CD4-positive, alpha-beta T cell treated with Interleukin-4 for 4 hours (primary cell): Measurements from ENCODE around the gene P3H2.
"Not testable (repeated sequence)": the region's sequence is repeated elsewhere in the genome, so short reads cannot be mapped to it uniquely, and the experiment has no call there.

Experiments
- DNase-seq: peaks from one replicate; pipeline ENCODE4 v3.0.0-alpha.2; 2020

The P3H2 gene

GRCh38 chr3:190084983-190085382 is 35.7 kb downstream of the P3H2 start:
- DNase-seq: no peak

DNA sequence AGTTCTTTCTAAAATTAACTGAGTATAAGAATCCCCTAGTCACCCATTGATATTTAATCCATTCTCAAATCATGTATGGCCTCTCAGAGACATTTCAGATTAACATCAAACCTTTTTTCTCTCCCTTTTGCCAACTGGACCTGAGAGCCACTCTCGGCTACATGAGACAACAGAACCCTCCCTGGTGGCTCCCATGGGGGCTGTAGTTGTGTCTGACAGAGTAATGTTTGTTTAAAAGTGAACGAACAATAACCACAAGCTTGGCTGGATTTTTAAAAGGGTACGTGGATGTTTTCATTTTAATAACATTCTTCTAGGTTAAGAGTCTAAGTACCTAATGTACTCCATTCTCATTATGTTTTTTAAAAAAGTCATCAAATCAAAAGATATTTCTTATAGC is 37.1 kb downstream of the P3H2 start:
- DNase-seq: no peak

- DNase-seq: no peak
These were observed 39.3 kb downstream of the P3H2 start for GRCh38 chr3:190081389-190081788.

DNA sequence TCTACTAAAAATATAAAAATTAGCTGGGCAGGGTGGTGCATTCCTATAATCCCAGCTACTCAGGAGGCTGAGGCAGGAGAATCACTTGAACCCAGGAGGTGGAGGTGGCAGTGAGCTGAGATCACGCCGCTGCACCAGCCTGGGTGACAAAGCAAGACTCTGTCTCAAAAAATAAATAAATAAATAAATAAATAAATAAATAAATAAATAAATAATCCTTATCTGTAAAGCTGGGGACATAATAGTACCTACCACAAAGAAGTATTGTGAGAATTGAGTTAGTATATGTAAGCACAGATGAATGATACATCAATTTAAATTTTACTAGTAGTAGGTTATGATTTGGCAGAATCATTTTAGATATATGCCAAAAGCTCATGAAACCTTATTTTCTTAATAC is 41.5 kb downstream of the P3H2 start:
- DNase-seq: not testable (repeated sequence)

DNA sequence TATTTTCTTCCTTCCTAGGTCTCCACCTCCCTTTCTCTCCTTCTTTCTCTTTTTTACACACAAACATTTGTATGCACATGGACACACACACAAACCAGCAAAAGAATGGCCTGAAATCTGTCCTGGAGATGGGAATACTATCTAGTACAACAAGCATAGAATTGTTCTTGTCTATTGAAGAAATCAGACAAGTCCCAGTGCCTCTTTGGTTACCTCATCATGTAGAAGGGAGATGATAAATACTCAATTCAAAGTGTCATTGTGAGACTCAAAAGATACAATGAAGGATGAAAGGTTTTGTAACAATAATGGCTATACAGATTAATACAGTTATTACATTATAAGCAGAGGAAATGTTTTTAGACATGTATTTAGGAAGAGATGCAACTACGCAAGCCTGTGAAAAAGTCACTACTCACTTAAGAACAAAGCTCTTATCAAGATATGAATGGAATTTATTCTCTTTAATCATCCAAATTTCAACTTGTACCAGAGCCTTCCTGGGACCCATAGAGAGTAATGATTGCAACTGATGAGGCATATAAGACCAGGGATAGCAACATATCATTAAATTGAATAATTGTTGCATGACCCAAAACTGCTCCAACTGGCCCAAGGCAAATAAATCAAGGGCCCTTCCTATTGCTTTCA is 43.2 kb downstream of the P3H2 start:
- DNase-seq: no peak

GRCh38 chr3:190076601-190077394 is 43.9 kb downstream of the P3H2 start:
- no peak for DNase-seq

DNA sequence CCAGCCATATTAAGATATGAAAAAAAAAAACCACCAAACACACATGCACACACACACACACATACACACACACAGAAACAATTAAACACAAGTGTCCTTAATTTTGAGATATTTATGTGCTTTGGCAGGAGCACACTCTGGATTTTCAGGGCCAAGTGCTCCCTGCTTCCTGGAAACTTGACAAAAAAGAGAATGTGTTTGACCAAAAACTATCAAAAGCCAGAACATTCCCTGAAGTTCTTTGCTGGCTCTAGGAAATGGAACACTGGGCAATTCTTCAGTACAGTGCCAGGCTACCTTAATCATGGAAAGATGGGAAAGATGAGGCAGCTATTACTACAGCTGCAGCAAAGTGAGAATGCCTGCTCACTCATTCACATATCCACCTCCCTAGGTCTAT is 44.6 kb downstream of the P3H2 start:
- no peak for DNase-seq

GRCh38 chr3:190074817-190075216 is 45.9 kb downstream of the P3H2 start:
- DNase-seq: no peak

DNA sequence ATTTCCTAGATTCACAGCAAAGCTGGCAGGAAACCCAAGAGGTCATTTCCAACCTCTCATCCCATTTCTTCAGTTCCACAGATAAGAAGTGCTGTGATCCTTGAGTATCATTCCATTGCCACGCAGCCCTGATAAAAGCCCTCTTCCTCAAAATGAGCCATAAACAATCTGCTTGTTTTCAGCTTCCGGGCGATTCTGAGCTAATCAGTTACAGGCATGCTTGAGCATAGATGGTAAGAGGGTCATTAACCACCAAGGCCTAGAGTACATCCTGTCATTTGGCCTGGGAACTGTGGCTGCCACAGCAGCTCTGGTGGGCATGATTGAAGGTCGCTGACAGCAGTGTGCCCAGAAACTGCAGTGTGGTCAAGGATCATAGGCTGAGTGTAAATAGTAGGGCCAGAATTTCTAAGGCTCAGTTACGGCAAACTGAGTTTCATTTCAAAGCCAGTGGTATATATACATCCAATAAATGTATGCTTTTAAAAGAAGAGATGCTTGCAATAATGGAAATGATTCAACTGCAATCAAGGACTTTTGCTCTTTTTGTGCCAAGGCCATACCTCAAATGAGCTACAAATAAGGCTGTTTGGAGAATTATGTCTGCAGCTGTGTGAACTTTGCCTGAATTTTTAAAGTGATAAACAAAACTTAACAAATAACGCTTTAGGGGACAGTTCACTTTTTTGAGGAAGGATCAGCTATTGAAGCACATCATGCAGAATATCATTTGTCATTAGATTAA is 47.3 kb downstream of the P3H2 start:
- no peak for DNase-seq

DNA sequence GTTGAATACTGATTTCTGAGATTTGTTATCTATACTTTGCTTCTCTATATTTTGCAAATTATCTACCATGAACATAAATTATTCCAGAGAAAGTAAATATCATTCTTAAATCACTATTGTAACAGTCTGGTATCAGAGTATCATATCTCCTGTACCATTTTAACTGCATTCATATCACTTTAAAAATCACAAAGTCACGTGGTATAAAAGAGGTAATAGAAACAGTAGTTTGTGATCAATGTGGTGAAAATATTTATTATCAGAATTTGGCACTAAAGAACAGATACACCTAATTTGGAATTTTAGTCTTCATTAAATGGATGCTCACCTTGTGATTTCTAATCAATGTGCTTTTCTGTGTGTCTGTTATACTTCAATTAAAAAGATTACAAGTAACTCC is 47.8 kb downstream of the P3H2 start:
- no peak for DNase-seq

- DNase-seq: not testable (repeated sequence)
These were observed 48.8 kb downstream of the P3H2 start for GRCh38 chr3:190071921-190072320.

DNA sequence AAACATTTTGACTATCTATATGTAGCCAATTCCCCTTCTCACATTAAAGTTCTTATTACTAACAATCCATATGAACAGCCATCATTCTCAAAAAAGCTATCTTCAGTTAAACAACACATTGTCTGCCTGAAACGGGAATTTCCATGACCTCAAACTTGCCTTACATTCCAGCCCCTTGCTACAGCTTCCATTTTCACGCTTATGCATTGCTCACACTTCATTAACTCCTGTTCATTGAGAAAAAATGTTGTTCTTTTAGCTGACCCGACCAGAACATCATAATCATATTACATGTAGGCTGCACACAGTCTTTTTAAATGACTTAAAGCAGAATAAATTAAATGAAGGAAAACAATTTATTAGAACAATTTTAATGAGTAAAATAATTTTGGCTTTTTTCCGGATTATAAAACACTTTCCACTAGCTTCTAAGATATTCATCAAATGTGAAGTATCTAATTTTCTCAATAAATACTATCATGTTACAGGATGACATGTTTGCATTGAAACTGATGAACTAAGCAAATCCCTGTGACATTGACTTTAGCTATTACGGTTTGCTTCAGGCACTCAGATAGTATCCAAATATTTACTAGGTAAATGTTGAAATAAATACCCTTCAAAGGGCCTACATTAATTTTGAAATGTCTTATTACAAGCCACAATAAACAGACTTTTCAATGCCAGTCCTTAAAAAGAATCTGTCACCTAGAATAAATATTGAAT is 49.9 kb downstream of the P3H2 start:
- DNase-seq: no peak

DNA sequence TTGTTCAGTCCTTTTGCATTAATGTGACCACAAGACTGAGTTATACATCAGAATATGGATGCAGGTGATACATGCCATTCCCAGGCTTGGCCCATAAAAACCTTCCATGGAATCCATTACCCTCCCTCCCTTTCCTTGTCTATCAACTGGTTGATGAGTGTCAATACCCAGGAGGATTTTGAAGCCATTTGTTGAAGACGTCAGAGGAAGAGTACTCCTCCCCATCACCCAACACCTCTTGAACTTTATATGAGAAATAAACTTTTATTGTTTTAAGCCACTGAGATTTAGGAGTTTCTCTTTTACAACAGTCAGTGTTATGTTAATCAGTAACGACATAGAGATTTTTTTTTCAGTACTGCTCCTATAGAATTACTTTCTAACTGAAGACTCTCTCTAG is 55.5 kb downstream of the P3H2 start:
- DNase-seq: no peak

GRCh38 chr3:190064659-190065058 is 56.0 kb downstream of the P3H2 start:
- no peak for DNase-seq

DNA sequence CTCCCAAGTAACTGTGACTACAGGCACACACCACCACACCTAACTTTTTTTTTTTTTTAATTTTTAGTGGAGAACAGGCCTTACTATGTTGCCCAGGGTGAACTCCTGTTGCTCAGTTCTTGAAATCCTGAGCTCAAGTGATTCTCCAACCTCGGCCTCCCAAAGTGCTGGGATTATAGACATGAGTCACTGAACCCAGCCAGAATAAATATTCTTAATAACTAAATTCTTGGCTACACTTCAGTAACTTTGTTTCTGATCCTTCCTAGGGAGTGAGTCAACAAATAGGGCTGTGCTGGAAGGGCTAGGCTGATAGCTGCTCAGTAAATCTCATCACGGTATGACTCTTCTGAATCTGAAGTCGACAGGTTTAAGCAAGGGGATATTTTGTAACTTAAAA is 56.6 kb downstream of the P3H2 start:
- no peak for DNase-seq

GRCh38 chr3:190063490-190063889 is 57.2 kb downstream of the P3H2 start:
- DNase-seq: no peak

DNA sequence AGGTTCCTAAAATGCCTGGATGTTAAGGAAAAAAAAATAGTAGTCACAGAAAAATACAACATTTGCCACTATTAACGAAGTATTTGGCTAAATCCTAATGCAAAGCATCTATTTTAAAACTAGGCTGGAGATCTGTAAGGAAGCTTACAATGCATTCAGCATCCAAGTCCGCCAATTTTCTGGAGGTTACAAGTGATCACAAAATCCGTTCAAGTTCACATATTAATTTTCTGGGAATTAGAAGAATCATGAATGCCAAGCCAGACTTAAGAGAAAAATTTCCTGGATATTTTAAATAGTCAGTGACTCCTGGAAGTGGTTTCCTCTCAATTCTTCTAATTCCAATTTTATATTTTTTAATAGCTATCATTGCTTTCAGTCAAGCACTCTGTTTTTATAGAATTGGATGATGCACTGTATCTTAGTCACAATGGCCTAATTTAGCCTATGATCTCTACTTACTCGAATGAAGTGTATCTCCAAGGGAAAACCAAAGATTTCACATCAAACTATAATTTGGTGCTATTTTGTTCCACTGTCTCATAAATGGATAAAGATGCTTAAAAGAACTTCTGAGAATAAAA is 60.4 kb downstream of the P3H2 start:
- no peak for DNase-seq

DNA sequence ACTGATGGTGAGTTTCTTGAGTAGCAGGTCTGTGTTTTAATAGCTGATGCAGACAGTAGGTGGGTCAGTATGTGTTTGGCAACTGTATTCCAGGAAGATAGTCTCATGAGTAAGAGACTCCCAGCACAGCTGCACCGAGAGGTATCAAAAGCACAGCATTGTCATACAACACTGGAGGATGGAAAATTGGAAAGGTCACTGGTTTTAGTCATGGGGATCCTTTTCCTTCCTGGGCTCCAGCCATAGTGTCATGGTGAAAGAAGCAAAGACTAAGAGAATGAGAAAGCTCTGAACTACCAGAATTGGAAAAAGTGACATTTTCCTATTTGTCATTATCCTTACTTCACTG is 61.5 kb downstream of the P3H2 start:
- no peak for DNase-seq

DNA sequence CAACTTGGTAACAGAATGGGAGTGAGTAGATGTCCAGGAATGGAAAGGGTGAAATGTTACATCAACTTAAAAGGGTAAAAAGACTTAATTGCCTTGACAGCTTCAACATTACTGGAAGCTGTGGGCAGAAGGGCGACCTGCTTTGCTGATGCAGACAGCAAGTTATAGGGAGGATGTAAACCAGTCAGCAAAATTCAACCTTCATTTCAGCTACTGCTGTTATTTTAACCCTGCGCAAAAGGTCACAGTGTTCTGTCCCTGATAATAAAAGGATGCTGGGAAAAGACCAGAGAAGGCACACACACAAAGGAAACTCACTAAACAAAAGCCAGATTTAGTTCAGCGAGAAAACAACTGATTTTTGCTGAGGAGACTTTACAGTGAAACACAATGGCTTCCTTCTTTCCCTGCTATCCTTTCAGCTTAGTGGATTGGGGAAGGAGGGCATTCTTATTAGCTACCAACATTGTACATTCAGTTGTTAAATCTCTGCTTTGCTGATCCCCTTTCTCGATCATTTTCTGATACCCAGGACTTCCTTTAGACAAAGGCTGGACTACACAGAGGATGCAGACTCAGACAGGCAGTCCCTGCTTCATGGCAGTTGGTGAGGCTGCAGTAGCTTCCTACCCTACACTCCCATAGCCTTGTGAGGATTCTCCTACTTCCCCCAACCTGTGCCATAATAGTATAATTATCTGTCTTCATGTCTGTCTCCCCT is 62.0 kb downstream of the P3H2 start:
- DNase-seq: no peak

- no peak for DNase-seq
These were observed 64.0 kb downstream of the P3H2 start for GRCh38 chr3:190056742-190057141.

GRCh38 chr3:190055773-190056172 is 64.9 kb downstream of the P3H2 start:
- DNase-seq: no peak

- no peak for DNase-seq
These were observed 66.6 kb downstream of the P3H2 start for GRCh38 chr3:190053919-190054672.
